ENCODE data around the gene ERVW-1.

The ERVW-1 gene

DNA sequence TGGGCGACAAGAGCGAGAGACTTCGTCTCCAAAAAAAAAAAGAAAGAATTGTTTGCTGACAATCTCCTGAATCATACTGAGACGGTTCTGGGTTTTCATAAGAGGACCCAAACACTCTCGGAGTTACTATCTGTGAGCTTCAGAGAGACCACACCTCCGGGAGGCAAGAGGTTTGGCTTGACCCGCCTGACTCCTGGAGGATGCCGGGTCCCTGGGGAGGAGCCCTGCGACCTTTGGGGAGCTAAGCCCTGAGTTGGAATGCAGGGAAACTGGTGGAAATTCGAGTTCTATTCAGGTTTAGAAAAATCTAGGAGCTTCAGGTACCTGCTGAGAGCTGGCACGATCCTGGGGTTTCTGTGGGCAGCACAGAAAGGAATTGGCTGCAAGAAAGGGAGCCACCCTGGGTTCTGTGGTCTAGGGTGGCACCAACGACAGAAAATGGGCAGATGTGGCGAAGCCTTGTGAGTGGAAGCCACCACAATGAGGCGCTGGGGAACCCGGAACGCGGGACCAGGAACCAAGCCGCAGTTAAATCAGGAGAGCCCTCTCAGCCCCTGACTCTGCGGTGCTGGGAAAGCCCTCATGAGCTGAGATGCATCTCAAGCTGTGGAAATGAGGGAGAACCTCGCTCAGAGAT, 52.3 kb downstream of the ERVW-1 start:
- no peak for DNase-seq (ENCODE audit: low spot score)

DNA sequence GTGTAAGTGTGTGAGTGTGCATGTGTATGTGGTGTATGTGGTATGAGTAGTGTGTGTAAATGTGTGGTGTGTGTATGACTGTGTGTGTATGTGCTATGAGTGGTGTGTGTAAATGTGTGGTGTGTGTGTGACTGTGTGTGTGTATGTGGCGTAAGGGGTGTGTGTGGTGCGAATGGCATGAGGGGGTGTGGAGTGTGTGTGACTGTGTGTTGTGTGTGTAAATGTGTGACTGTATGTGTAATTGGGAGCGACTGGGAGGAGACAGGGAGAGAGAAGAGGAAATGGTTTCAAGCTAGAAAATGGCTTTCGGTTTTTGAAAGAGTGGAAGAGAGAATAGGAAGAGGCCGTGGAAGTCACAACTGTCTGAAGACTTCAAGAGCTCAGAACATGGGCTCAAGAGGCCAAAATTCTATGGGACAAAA, 54.0 kb downstream of the ERVW-1 start:
- DNase-seq (ENCODE audit: low spot score) = no peak

DNA sequence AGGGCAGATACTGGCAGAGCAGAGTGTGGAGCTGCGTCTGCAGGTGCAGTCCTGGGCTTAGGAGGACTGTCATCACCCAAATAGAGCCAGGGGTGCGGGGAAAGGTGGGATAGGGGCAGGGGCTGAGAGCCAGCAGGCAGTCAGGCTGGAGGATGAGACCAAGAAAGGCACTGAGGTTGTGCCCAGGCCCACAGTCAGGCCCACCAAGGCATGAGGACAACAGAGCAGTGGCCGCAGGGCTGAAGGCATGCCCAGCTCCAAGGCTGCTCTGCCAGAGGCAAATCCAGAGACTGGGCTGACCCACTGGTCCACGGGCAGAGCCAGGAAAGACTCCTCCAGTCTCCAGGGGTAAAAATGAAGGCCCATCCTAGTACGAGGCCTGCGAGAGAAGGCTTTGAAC, 54.8 kb downstream of the ERVW-1 start:
- DNase-seq (ENCODE audit: low spot score) = no peak

DNA sequence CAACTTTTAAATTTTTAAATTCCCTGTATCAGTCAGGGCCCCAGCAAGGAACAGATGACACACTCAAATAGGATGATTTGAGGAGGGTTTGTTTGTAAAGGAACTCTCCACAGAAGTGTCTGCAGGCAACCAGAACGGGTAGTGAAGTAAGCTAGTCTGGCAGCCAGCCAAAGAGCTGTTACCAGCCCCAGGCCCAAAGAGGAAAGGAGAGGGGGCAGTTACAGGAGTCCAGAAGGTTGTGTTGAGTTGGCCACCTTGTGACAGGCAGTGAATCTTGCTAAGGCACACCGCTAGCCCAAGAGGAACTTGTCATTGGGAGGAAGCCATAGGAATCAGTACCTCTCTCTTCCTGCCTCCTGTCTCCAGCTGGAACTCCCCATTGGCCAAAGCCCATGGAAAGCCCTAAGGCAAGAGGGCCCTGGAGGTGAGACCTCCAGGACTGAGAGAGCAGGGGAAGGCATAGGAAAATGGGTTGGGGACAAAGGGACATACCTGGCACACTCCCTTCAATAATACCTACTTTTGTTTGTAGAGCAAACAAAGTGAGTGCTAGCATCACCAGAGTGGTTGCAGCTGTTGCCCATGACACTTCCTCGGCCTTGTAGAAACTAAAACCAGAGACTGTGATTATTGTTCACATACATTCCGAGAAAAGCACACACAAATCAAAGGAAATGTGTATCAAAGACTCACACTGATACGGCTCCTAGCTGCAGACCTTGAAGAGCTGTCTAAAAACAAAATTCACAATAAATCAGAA, 55.9 kb downstream of the ERVW-1 start:
- DNase-seq (ENCODE audit: low spot score) = no peak
